Measurements from ENCODE around the gene MOV10.
"Not testable (repeated sequence)": the region's sequence is repeated elsewhere in the genome, so short reads cannot be mapped to it uniquely, and the experiment has no call there.

The MOV10 gene

GRCh38 chr1:112674440-112674985 is at the start of gene MOV10:
TSS of gene MOV10 (plus strand) at chr1:112674659. CDS start at chr1:112674913, 254 bp downstream.
- DNase-seq = no peak

- no peak for DNase-seq
These were observed 48.8 kb upstream of the MOV10 start for GRCh38 chr1:112625696-112626095.

- DNase-seq = no peak
These were observed 48.3 kb upstream of the MOV10 start for GRCh38 chr1:112626193-112626592.

- no peak for DNase-seq
These were observed 47.6 kb upstream of the MOV10 start for GRCh38 chr1:112626887-112627286.

GRCh38 chr1:112628516-112628915 is 45.9 kb upstream of the MOV10 start:
- DNase-seq = no peak

- no peak for DNase-seq
These were observed 45.2 kb upstream of the MOV10 start for GRCh38 chr1:112629256-112629655.

- no peak for DNase-seq
These were observed 40.8 kb upstream of the MOV10 start for GRCh38 chr1:112633628-112634027.

- no peak for DNase-seq
These were observed 40.1 kb upstream of the MOV10 start for GRCh38 chr1:112634367-112634766.

- no peak for DNase-seq
These were observed 38.4 kb upstream of the MOV10 start for GRCh38 chr1:112636056-112636455.

- DNase-seq = no peak
These were observed 37.7 kb upstream of the MOV10 start for GRCh38 chr1:112636597-112637253.

GRCh38 chr1:112637254-112638109 is 37.0 kb upstream of the MOV10 start:
- DNase-seq = no peak

- DNase-seq = no peak
These were observed 36.4 kb upstream of the MOV10 start for GRCh38 chr1:112638110-112638428.

GRCh38 chr1:112640437-112640836 is 34.0 kb upstream of the MOV10 start:
- DNase-seq = not testable (repeated sequence)

- DNase-seq = no peak
These were observed 31.4 kb upstream of the MOV10 start for GRCh38 chr1:112643080-112643479.

GRCh38 chr1:112646225-112646624 is 28.2 kb upstream of the MOV10 start:
- DNase-seq = no peak

GRCh38 chr1:112651205-112651604 is 23.3 kb upstream of the MOV10 start:
- DNase-seq = no peak

GRCh38 chr1:112665857-112666256 is 8.6 kb upstream of the MOV10 start:
- no peak for DNase-seq

GRCh38 chr1:112666946-112667345 is 7.5 kb upstream of the MOV10 start:
- DNase-seq = no peak

- DNase-seq = no peak
These were observed 2.5 kb upstream of the MOV10 start for GRCh38 chr1:112672009-112672408.

- no peak for DNase-seq
These were observed 1.6 kb upstream of the MOV10 start for GRCh38 chr1:112672842-112673241.

GRCh38 chr1:112673592-112674439 is 643 bp upstream of the MOV10 start:
- DNase-seq = no peak

GRCh38 chr1:112674986-112675727 is 698 bp downstream of the MOV10 start:
- no peak for DNase-seq

All from NCI-H187 treated with DMSO at 0.1 percent for 48 hours (cell line).